ENCODE data around the gene SEZ6.

DNA sequence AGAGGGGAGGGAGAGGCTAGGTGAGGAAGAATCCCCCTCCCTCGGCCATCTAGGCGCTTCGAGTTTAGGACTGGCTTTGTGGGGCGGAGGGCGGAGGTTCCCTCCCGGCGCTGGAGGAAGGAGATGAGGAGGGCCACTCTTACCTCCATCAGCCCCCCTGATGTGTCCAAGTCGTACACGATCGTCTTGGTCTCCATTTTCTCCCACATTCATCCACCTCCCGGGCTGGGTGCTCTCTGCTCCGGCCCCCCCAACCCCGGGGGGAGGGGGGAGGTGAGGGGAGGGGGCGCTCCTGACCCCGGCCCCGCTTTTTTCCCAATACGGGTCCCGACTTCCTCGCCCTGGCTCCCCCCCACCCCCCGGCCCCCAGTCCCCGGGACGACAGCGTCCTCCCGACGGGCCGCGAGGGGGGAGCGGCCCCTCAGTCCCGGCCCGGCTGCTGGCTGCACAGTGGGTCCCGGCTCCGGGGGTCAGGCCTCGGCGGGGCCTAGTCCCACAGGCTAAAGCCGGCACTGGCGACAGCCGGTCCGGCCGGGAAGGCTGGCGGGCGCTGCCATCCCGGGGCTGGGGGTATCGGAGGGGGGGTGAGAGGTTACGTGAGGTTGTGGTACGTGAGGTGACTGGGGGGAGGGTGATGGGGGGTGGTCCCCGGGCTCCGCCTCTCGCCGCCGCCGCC is 54.9 kb downstream of the SEZ6 start:
- TF ChIP-seq, protein P1, sequence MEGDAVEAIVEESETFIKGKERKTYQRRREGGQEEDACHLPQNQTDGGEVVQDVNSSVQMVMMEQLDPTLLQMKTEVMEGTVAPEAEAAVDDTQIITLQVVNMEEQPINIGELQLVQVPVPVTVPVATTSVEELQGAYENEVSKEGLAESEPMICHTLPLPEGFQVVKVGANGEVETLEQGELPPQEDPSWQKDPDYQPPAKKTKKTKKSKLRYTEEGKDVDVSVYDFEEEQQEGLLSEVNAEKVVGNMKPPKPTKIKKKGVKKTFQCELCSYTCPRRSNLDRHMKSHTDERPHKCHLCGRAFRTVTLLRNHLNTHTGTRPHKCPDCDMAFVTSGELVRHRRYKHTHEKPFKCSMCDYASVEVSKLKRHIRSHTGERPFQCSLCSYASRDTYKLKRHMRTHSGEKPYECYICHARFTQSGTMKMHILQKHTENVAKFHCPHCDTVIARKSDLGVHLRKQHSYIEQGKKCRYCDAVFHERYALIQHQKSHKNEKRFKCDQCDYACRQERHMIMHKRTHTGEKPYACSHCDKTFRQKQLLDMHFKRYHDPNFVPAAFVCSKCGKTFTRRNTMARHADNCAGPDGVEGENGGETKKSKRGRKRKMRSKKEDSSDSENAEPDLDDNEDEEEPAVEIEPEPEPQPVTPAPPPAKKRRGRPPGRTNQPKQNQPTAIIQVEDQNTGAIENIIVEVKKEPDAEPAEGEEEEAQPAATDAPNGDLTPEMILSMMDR (conservative IDR thresholded peaks at IDR 0.05; ENCODE audit: low read depth, low read length), result no peak
- no peak for TF ChIP-seq EZH2 (IDR thresholded peaks at IDR 0.05; ENCODE audit: borderline replicate concordance, low read depth, low read length, poor library complexity, severe bottlenecking)
